Activated CD8-positive, alpha-beta memory T cell treated with anti-CD3 and anti-CD28 coated beads, Interleukin-2, amount 50 U/mL, for 24 hours (primary cell): ENCODE measurements around the gene CPM.
"Not testable (repeated sequence)": the region's sequence is repeated elsewhere in the genome, so short reads cannot be mapped to it uniquely, and the experiment has no call there.

ENCODE experiments used
- DNase-seq: peaks from one replicate; pipeline ENCODE4 v3.0.0-alpha.2; 2020; ENCODE audit errors: extremely low read depth

CPM gene

DNA sequence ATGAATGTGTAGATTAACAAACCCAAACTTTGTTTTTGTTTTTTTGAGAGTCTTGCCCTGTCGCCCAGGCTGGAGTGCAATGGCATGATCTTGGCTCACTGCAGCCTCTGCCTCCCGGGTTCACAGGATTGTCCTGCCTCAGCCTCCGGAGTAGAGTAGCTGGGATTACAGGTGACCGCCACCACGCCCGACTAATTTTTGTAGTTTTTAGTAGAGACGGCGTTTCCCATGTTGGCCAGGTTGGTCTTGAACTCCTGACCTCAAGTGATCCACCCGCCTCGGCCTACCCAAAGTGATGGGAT lies 125.7 kb downstream of the CPM start:
- not testable (repeated sequence) for DNase-seq

- no peak for DNase-seq
Observed at GRCh38 chr12:68806488-68807237, 126.3 kb downstream of the CPM start.

DNA sequence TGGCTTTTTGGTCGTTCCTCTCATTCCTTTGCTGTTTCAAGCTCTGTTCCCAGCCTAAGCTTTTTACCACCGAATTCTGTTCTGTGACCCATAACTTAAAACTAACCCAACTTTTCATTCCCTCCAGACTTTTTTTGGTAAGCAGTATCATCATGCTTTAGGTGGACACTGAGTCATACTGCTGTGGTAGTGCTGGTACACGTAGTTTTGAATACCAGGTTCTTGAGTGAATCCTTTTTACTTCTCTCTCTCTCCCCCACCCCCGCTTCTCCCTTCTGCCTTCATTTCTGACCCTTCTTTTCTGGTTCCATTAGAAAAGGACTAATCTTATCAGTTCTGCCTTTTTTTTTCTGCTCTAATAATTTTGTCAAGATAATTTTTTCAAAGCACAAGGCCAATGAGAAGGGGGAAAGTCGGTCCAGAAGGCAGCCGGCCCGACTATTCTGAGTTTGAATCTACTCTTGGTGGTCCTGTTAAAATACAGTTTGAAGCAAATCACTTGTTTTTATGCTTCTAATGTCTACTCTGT lies 127.3 kb downstream of the CPM start:
- DNase-seq: no peak

- no peak for DNase-seq
Observed at GRCh38 chr12:68804657-68805591, 128.0 kb downstream of the CPM start.

DNA sequence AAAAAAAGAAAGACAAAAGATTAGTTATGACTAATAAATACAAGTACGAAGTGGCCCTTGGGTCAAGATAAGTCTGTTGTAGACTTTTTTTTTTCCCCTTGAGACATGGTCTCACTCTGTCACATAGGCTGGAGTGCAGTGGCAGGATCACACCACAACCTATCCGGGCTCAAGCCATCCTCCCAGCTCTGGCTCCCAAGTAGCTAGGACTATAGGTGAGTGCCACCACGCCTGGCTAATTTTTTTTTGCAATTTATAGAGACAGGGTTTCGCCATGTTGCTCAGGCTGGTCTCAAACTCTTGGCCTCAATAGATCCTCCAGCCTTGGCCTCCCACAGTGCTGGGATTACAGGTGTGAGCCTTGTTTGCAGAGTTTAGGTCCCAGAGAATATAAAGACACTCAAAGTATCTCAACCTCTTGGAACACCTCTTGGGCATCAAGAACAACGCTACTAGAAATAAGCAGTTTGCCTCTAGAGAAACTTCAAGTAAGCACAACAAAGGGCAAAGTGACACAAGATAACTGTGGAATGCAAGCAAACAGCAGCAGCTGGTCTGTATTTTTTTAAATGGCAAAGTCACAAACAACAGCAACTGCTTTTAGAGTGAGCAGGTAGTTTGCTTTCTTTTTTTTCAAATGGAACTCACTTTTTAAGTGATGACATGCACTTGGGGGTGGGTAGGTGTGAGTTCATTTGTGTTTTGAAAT lies 128.9 kb downstream of the CPM start:
- no peak for DNase-seq

GRCh38 chr12:68802911-68803651 lies 129.9 kb downstream of the CPM start:
- DNase-seq: not testable (repeated sequence)

GRCh38 chr12:68802372-68802745 lies 130.6 kb downstream of the CPM start:
- not testable (repeated sequence) for DNase-seq
